ENCODE measurements around the gene EPHA4.

GRCh38 chr2:221532641-221533040 lies 39.5 kb downstream of the EPHA4 start:
- TF ChIP-seq CTCF (IDR thresholded peaks at IDR 0.05) (no peak), POLR2A (IDR thresholded peaks at IDR 0.05) (no peak)
